ENCODE data around the gene HEMGN. TPM values are rescaled to one million over a fixed set of nuclear protein-coding genes. Genes with fewer than 3 reads are reported as not detected.

HEMGN gene
- total and polyA plus RNA-seq, 10 donors, result 0.13 to 26.6 (median 1.8) TPM

GRCh38 chr9:97984188-97985057 lies 46.5 kb upstream of the HEMGN start:
- no peaks in the 10 kb centered on the region for H3K27me3 ChIP-seq (replicated peaks in 1 of 7)
- no peaks in the 10 kb centered on the region for H3K9me3 ChIP-seq
- 0 to 1% (median 0%) methylated on average over 35 to 114 of the region's 116 CpGs for whole genome bisulfite sequencing, 5 donors
- H3K27ac ChIP-seq, result peak overlapping the region; percentile 96 to 100 (median 99)
- H3K4me1 ChIP-seq, result peaks cover 29 to 62% (median 53%) of the 10 kb centered on the region in 6 donors
- intact Hi-C loops (cut with DNase I; ENCODE audit: low total_unique reads), result loop anchor here (5.0 to 10.0 kb wide), 3 partner anchors 50 to 268 kb away; partner anchors contain the start of gene TRMO
- no peaks in the 10 kb centered on the region for H3K36me3 ChIP-seq
- TF ChIP-seq POLR2A (IDR thresholded peaks at IDR 0.05), result peak in 1 of 3 donors; percentile 53
- TF ChIP-seq CTCF (IDR thresholded peaks at IDR 0.05 in 8 of 11, conservative IDR thresholded peaks at IDR 0.05 in 3 of 11), result no peak
- peak; percentile 70 to 78 (median 78) for TF ChIP-seq POLR2AphosphoS5 (IDR thresholded peaks at IDR 0.05)
- peak overlapping the region; percentile 60 to 96 (median 94) for H3K4me3 ChIP-seq
- peak; percentile 94 for DNase-seq

GRCh38 chr9:97983589-97984187 lies 45.7 kb upstream of the HEMGN start:
- peak overlapping the region; percentile 96 to 100 (median 99) for H3K27ac ChIP-seq
- no peaks in the 10 kb centered on the region for H3K9me3 ChIP-seq
- peak in 1 of 3 donors; percentile 56 for TF ChIP-seq POLR2AphosphoS5 (IDR thresholded peaks at IDR 0.05)
- TF ChIP-seq CTCF (IDR thresholded peaks at IDR 0.05 in 8 of 11, conservative IDR thresholded peaks at IDR 0.05 in 3 of 11), result no peak
- no peak for TF ChIP-seq POLR2A (IDR thresholded peaks at IDR 0.05)
- intact Hi-C loops (cut with DNase I; ENCODE audit: low total_unique reads), result loop anchor here (5.0 to 10.0 kb wide), 3 partner anchors 51 to 269 kb away; partner anchors contain the start of gene TRMO
- WGBS, 5 donors, result 0 to 4% (median 1%) methylated on average over 24 to 69 of the region's 70 CpGs
- peak; percentile 93 for DNase-seq
- H3K36me3 ChIP-seq, result no peaks in the 10 kb centered on the region
- peak overlapping the region; percentile 60 to 96 (median 94) for H3K4me3 ChIP-seq
- no peaks in the 10 kb centered on the region for H3K27me3 ChIP-seq (replicated peaks in 1 of 7)
- peaks cover 24 to 55% (median 46%) of the 10 kb centered on the region in 6 donors for H3K4me1 ChIP-seq

GRCh38 chr9:97982683-97983588 lies 45.0 kb upstream of the HEMGN start, which contains the start of gene ANP32B:
TSS of gene ANP32B (plus strand) at chr9:97983341. CDS start at chr9:97983556, 215 bp downstream.
- intact Hi-C loops (cut with DNase I; ENCODE audit: low total_unique reads), result loop anchor here (5.0 to 10.0 kb wide), 3 partner anchors 52 to 269 kb away; partner anchors contain the start of gene TRMO
- TF ChIP-seq CTCF (IDR thresholded peaks at IDR 0.05 in 8 of 11, conservative IDR thresholded peaks at IDR 0.05 in 3 of 11), result peak; percentile 40 to 98 (median 94)
- peak; percentile 45 to 80 (median 65) for TF ChIP-seq POLR2AphosphoS5 (IDR thresholded peaks at IDR 0.05)
- TF ChIP-seq POLR2A (IDR thresholded peaks at IDR 0.05), result peak in 1 of 3 donors; percentile 9
- no peaks in the 10 kb centered on the region for H3K27me3 ChIP-seq (replicated peaks in 1 of 7)
- H3K27ac ChIP-seq, result peak within 1 kb of the TSS; percentile 96 to 100 (median 99)
- peaks cover 20 to 47% (median 38%) of the 10 kb centered on the region in 6 donors for H3K4me1 ChIP-seq
- no peaks in the 10 kb centered on the region for H3K36me3 ChIP-seq
- 0 to 1% (median 1%) methylated on average over 55 to 105 of the region's 105 CpGs for WGBS, 5 donors
- DNase-seq, result peak; percentile 99
- no peaks in the 10 kb centered on the region for H3K9me3 ChIP-seq
- peak within 1 kb of the TSS; percentile 60 to 96 (median 94) for H3K4me3 ChIP-seq
